Astrocyte of the spinal cord (primary cell): ENCODE results near the gene GNG2.

Experiments used
- DNase-seq: peaks from one replicate; pipeline ENCODE4 v3.0.0; 2011; ENCODE audit warnings: low read depth, low spot score
- H3K4me3 ChIP-seq: 2 replicates; pipeline ENCODE4 v1.5.1; 2011; ENCODE audit warnings: low read depth, mild to moderate bottlenecking, low read length, moderate library complexity
- CTCF ChIP-seq: IDR thresholded peaks from 2 replicates; pipeline ENCODE4 v1.5.1; 2012; ENCODE audit warnings: low read depth, mild to moderate bottlenecking, low read length, inconsistent platforms
- in situ Hi-C: cut with HindIII; loops from 2 replicates; pipeline ENCODE4 v1.10.0; 2017; ENCODE audit warnings: low sequenced_read_pairs

GNG2 gene

GRCh38 chr14:51928568-51928967, 68.2 kb downstream of the GNG2 start:
- no peak for DNase-seq
- in situ Hi-C loops, result no loop called here
- H3K4me3 ChIP-seq, result no peak overlapping the region
- no peak for TF ChIP-seq CTCF

GRCh38 chr14:51929166-51929565, 68.8 kb downstream of the GNG2 start:
- DNase-seq, result peak; percentile 49
- TF ChIP-seq CTCF, result no peak
- no peak overlapping the region for H3K4me3 ChIP-seq
- in situ Hi-C loops, result no loop called here

DNA sequence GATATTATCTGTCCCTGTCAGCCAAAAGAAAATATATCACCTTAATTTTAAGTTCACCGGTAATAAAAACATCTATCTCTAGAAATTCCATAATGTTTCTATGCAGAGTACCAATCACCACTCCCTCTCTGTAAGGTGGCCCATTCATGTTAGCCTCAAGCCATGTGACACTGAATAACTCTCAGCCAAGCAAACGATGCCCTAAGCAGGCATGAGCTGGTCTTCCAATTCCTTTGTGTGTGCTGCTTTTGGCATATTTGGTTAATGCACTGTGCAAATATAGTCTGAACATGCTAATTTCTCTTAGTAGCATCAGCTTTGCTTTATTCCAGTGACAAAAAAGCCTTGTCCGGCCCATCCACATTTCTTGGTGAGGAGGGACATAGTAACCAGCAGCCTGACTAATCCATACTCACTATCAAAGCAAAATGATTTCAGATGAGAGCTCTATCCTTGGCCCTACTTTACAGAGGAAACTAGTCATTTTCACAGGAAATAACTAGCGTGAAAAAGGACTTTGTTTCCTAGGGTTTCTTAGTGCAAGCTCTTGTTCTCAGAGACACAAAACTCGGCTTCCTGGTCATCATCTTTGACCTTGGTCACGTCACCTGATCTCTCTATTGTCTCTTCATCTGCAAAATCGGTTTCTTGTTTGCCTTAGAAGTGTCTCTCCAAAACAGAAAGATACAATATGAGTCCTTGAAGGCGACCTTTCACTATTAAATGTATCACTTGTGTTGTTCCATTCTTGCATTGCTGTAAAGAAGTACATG, 69.7 kb downstream of the GNG2 start:
- no peak for TF ChIP-seq CTCF
- DNase-seq, result peak; percentile 2
- in situ Hi-C loops, result no loop called here
- no peak overlapping the region for H3K4me3 ChIP-seq

- no peak for DNase-seq
- H3K4me3 ChIP-seq, result no peak overlapping the region
- in situ Hi-C loops, result no loop called here
- TF ChIP-seq CTCF, result no peak
Observed at GRCh38 chr14:51931308-51931707, 70.9 kb downstream of the GNG2 start.

- no peak for DNase-seq
- in situ Hi-C loops, result no loop called here
- H3K4me3 ChIP-seq, result no peak overlapping the region
- no peak for TF ChIP-seq CTCF
Observed at GRCh38 chr14:51933191-51933590, 72.8 kb downstream of the GNG2 start.

DNA sequence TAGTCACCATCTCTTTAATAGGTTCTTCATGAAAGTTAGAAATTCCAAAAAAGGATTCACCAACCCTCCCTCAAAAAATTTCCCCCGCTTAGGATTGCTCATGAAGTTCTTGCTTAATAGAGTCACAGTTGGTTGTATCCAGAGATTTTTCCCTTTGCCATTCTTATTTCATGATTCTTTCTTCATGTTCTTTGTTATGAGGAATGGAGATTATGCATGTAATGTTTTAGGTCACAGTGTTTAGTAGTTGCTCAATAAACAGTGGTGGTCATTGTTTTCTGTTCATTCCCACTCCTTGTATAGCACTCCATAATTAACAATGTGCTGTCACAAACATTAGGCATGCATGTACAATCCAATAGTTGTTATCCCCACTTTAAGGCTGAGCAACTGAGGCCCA, 77.7 kb downstream of the GNG2 start:
- no peak for TF ChIP-seq CTCF
- DNase-seq, result no peak
- H3K4me3 ChIP-seq, result no peak overlapping the region
- in situ Hi-C loops, result no loop called here

DNA sequence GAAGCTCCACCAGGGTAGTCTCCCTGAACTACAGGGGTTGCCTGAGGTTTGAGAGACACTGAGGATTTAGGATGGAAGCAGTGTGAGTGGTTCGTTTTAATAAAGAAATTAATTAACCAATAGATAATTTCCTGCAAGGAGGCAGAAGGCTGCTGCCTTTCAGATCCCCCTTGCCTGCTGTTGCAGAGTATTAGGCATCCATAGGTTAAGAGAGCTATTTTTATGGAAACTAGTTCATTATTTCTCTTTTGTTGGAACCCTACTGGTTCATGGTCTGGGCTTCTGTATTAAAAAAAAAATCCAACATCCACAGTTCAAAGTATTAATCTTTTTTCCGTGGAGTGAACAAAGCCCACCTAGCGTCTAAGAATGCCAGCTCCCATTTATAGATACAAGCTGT, 78.4 kb downstream of the GNG2 start:
- in situ Hi-C loops, result no loop called here
- no peak overlapping the region for H3K4me3 ChIP-seq
- DNase-seq, result no peak
- TF ChIP-seq CTCF, result no peak
